NCI-H2227 (cell line): Measurements from ENCODE around the gene CBY1.

ENCODE experiments used
- DNase-seq: peaks from one replicate; lab custom pipeline; 2025; ENCODE audit not compliant: unreplicated experiment; lab: John Stamatoyannopoulos, UW

CBY1 gene

GRCh38 chr22:38649841-38650522 is 6.5 kb upstream of the CBY1 start:
- DNase-seq, result no peak

- DNase-seq, result no peak
Measured at GRCh38 chr22:38652859-38653258, 3.6 kb upstream of the CBY1 start.

- DNase-seq, result no peak
Measured at GRCh38 chr22:38653741-38654140, 2.7 kb upstream of the CBY1 start.

GRCh38 chr22:38655519-38656255 is 751 bp upstream of the CBY1 start:
- DNase-seq, result peak; percentile 64

- peak; percentile 41 for DNase-seq
Measured at GRCh38 chr22:38657045-38657909, 839 bp downstream of the CBY1 start.

- DNase-seq, result no peak
Measured at GRCh38 chr22:38674888-38675287, 18.4 kb downstream of the CBY1 start.

GRCh38 chr22:38675833-38676232 is 19.4 kb downstream of the CBY1 start:
- no peak for DNase-seq

GRCh38 chr22:38681582-38682335 is 25.3 kb downstream of the CBY1 start, which contains the start of gene TOMM22:
Gene TOMM22 (plus strand): TSS chr22:38681957. CDS start chr22:38681979, 22 bp downstream.
- DNase-seq, result peak; percentile 86

- DNase-seq, result no peak
Measured at GRCh38 chr22:38684895-38685294, 28.5 kb downstream of the CBY1 start.

- DNase-seq, result no peak
Measured at GRCh38 chr22:38685761-38686160, 29.3 kb downstream of the CBY1 start.

- DNase-seq, result no peak
Measured at GRCh38 chr22:38689651-38690050, 33.2 kb downstream of the CBY1 start.

GRCh38 chr22:38694049-38694448 is 37.6 kb downstream of the CBY1 start:
- no peak for DNase-seq

GRCh38 chr22:38694940-38695339 is 38.5 kb downstream of the CBY1 start:
- DNase-seq, result no peak

- no peak for DNase-seq
Measured at GRCh38 chr22:38696606-38697424, 40.4 kb downstream of the CBY1 start.

GRCh38 chr22:38697425-38698089 is 41.1 kb downstream of the CBY1 start:
- no peak for DNase-seq

- DNase-seq, result no peak
Measured at GRCh38 chr22:38698407-38699094, 42.1 kb downstream of the CBY1 start.

GRCh38 chr22:38699143-38699542 is 42.7 kb downstream of the CBY1 start:
- no peak for DNase-seq

- no peak for DNase-seq
Measured at GRCh38 chr22:38699784-38700183, 43.3 kb downstream of the CBY1 start.

GRCh38 chr22:38700270-38700788 is 43.9 kb downstream of the CBY1 start:
- no peak for DNase-seq
